ENCODE measurements around the gene PDE6G. TPM values are rescaled to one million over a fixed set of nuclear protein-coding genes. Genes with fewer than 3 reads are reported as not detected.

Gene PDE6G
- total and polyA plus RNA-seq, 2 of the 8 experiments (the other 6 are each of a cell fraction or from before 2014, with no cell fraction given) = 5.8 to 12.9 TPM

GRCh38 chr17:81691608-81692007, 35.3 kb upstream of the PDE6G start:
- H2BK5ac ChIP-seq (ENCODE audit: low read depth, low read length) = no peak overlapping the region
- H3K27me3 ChIP-seq (replicated peaks in 1 of 4; ENCODE audit: control insufficient read depth in 3 of 4, extremely low read depth in 1 of 4, insufficient read depth in 3 of 4, low read length in 3 of 4) = no peaks in the 10 kb centered on the region
- H3K36me3 ChIP-seq (ENCODE audit: control insufficient read depth in 2 of 4, insufficient read depth in 4 of 4, low read length in 3 of 4) = peaks cover 2 to 66% (median 31%) of the 10 kb centered on the region in 4 experiments; a peak in 6 of 8 replicates
- H2BK120ac ChIP-seq (replicated peaks; ENCODE audit: low read depth, low read length) = no peak overlapping the region
- no peak overlapping the region for H3K27ac ChIP-seq (ENCODE audit: low read depth, low read length)
- H3K4me2 ChIP-seq (ENCODE audit: insufficient read depth in 1 of 2, low read depth in 2 of 2, low read length in 2 of 2) = no peak overlapping the region
- no peak overlapping the region for H3K14ac ChIP-seq (ENCODE audit: insufficient read length)
- H3K56ac ChIP-seq (replicated peaks; ENCODE audit: insufficient read length, low read depth, low read length) = no peak overlapping the region
- no peak overlapping the region for H2AK5ac ChIP-seq (ENCODE audit: low read depth, low read length)
- H3K9me3 ChIP-seq (ENCODE audit: insufficient read depth in 2 of 2, low read depth in 1 of 2, low read length in 1 of 2) = no peaks in the 10 kb centered on the region
- no peak overlapping the region for H3K9ac ChIP-seq (replicated peaks in 1 of 4; ENCODE audit: extremely low read depth in 1 of 4, low read depth in 3 of 4, low read length in 3 of 4)
- no peak overlapping the region for H3K4me3 ChIP-seq (ENCODE audit: extremely low read depth in 1 of 4, insufficient read depth in 2 of 4, low read depth in 3 of 4, low read length in 4 of 4)
- H4K5ac ChIP-seq (ENCODE audit: insufficient read length, low read depth, low read length) = no peak overlapping the region
- no peak overlapping the region for H3K4ac ChIP-seq (replicated peaks; ENCODE audit: insufficient read length, low read depth, low read length)
- peaks cover 3 to 18% of the 10 kb centered on the region in 2 experiments for H4K20me1 ChIP-seq (replicated peaks in 1 of 2; ENCODE audit: control insufficient read depth in 1 of 2, insufficient read depth in 2 of 2, low read length in 2 of 2)
- peaks cover 2% of the 10 kb centered on the region; the same call in 1 of the 2 replicates for H3K79me1 ChIP-seq (ENCODE audit: low read depth, low read length)
- H4K8ac ChIP-seq (ENCODE audit: extremely low read depth, insufficient read depth, low read length) = no peak overlapping the region
- H2BK15ac ChIP-seq (ENCODE audit: low read length) = no peak overlapping the region
- 97% methylated on average over 19 of the region's 20 CpGs; no CpG with 5 or more reads in 1 of the 2 experiments for WGBS, 2 experiments (ENCODE audit: extremely low coverage in 1 of 2, insufficient coverage in 1 of 2, insufficient read length in 1 of 2, insufficient replicate concordance in 2 of 2, low coverage in 1 of 2, low lambda C conversion rate in 2 of 2, missing lambda C conversion rate in 1 of 2)
- H3K18ac ChIP-seq (ENCODE audit: extremely low read depth, low read length) = no peak overlapping the region
- no peaks in the 10 kb centered on the region for H3K4me1 ChIP-seq (replicated peaks in 1 of 4; ENCODE audit: control insufficient read depth in 3 of 4, insufficient read depth in 4 of 4, low read length in 3 of 4)
- H2AFZ ChIP-seq (ENCODE audit: low read length) = no peak overlapping the region
- no peaks in the 10 kb centered on the region for H3K23me2 ChIP-seq (ENCODE audit: low read depth, low read length)
- FAIRE-seq (no peak), DNase-seq (ENCODE audit: low read depth in 1 of 2, low spot score in 2 of 2) (no peak)
- no peak overlapping the region for H4K91ac ChIP-seq (replicated peaks; ENCODE audit: insufficient read length, low read length)
- H2BK20ac ChIP-seq (ENCODE audit: low read length) = no peak overlapping the region
- no peak overlapping the region for H3K23ac ChIP-seq (ENCODE audit: insufficient read length)
- CTCF ChIA-PET (ENCODE audit: partially characterized antibody) = interaction anchor here (1.3 to 1.4 kb wide), 2 partner anchors 10 to 16 kb away, joined by 4 to 5 read pairs; no protein-coding TSS in a partner anchor
- no peaks in the 10 kb centered on the region for H3K79me2 ChIP-seq (ENCODE audit: control insufficient read depth in 1 of 2, insufficient read depth in 2 of 2, low read length in 2 of 2)
- POLR2A ChIA-PET (ENCODE audit: partially characterized antibody) = interaction anchor here (1.0 to 28.4 kb wide), 3 partner anchors 9 to 18 kb away, joined by 3 to 436 read pairs (median 100); partner anchors contain the start of genes ARL16, HGS, MRPL12 and SLC25A10
- H2BK12ac ChIP-seq (ENCODE audit: low read depth, low read length) = no peak overlapping the region
- no peak for TF ChIP-seq RXRA (IDR thresholded peaks at IDR 0.05; ENCODE audit: insufficient read depth, low read depth, low read length)
- no peak for TF ChIP-seq RFX5 (IDR thresholded peaks at IDR 0.05; ENCODE audit: borderline replicate concordance, low read depth, low read length)
- TF ChIP-seq JUN (IDR thresholded peaks at IDR 0.05; ENCODE audit: low read depth, low read length) = no peak
- no peak for TF ChIP-seq SP4 (IDR thresholded peaks at IDR 0.05; ENCODE audit: low read length)
- no peak for TF ChIP-seq ATF2 (IDR thresholded peaks at IDR 0.05; ENCODE audit: low read length)
- TF ChIP-seq MAFK (IDR thresholded peaks at IDR 0.05; ENCODE audit: low read depth, low read length) = no peak
- TF ChIP-seq SRF (IDR thresholded peaks at IDR 0.05; ENCODE audit: low read depth, low read length) = no peak
- no peak for TF ChIP-seq CHD1 (IDR thresholded peaks at IDR 0.05; ENCODE audit: low read depth, low read length)
- no peak for TF ChIP-seq TAF7 (optimal IDR thresholded peaks at IDR 0.05; ENCODE audit: borderline replicate concordance, low read depth, low read length)
- no peak for TF ChIP-seq NANOG (IDR thresholded peaks at IDR 0.05; ENCODE audit: insufficient read depth, low read depth, low read length, poor library complexity, severe bottlenecking)
- no peak for TF ChIP-seq NRF1 (IDR thresholded peaks at IDR 0.05; ENCODE audit: low read depth, low read length)
- no peak for TF ChIP-seq SUZ12 (IDR thresholded peaks at IDR 0.05; ENCODE audit: low read length)
- TF ChIP-seq FOSL1 (IDR thresholded peaks at IDR 0.05; ENCODE audit: insufficient read depth, low read depth, low read length) = no peak

Data from H1 (cell line).